ENCODE data around the gene ANKS1A.

ANKS1A gene

DNA sequence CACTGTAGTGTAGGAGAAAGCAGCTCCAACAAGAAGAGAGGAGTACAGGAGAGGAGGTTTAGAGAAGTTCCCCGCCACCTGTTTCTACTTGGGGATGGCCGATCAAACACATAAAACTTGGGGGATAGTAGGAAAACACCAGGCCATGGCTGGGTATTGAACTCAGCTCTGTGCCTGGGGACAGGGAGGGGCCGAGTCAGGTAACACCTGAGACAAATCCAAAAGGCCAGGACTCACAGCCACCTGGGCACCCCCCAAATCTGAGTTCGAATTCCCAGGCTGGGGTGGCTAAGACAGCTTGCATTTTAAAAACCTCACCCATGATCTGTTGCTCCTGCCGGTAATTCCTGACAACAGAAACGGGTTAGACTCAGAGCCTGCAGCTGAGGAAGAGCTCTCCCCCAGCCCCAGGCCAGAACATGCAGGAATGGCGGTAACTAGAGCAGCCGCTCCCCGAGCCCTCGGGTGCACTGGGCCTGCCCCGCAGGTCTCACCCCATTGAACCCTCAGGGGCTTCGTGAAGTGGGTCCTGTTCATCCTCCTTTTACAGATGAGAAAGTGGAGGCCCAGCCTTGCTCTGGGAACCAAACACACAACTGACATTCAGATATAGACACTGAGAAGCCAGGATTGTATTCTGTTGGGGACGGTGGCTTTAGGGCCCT is 191.1 kb downstream of the ANKS1A start:
- no peak for DNase-seq (ENCODE audit: extremely low read depth in 1 of 2, low read depth in 1 of 2)

DNA sequence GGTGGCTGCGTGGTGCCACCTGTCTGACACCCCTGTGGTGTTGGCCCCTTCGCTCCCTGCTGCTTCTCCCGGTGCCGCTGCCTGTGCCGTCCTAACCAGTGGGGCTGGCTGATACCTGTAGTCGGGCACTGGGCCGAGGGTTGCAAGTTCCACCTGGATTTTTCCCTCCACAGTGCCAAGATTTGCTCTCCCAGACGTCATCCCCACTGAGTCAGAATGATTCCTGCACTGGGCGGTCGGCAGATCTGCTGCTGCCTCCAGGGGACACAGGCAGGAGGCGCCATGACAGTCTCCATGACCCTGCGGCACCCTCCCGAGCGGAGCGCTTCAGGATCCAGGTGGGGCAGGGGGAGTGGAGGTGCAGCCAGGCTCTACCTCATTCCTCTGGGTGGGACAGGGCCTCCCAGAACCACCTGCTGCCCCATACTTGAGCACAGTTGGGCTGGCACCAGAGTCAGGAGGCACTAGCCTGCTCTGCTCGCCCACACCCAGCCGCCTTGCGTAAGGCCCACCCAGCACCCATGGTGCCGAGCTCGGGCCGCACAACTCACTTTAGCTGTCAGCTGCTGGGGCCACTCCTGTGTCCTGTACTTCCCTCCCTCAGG is 191.9 kb downstream of the ANKS1A start:
- no peak for DNase-seq (ENCODE audit: extremely low read depth in 1 of 2, low read depth in 1 of 2)

DNA sequence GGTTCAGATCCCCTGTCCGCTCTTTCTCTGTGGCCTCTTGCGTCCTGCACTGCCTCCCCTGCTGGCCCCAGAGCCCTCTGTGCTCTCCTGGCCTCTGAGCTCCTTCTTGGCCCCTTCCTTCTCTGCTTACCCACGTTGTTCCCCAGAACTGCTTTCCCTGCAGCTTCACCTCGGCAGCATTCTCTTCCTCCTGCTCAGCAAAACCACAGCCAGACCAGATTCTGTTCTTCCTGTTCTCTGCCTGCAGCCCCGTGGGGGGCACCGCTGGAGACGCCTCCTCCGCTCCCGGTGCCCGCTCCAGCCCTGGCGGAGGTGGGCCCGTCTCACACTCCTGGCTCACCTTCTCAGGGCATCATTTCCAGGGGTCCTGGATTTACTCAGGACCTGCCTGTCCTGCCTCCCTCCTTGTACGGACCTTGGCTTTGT is 192.4 kb downstream of the ANKS1A start:
- no peak for DNase-seq (ENCODE audit: extremely low read depth in 1 of 2, low read depth in 1 of 2)

DNA sequence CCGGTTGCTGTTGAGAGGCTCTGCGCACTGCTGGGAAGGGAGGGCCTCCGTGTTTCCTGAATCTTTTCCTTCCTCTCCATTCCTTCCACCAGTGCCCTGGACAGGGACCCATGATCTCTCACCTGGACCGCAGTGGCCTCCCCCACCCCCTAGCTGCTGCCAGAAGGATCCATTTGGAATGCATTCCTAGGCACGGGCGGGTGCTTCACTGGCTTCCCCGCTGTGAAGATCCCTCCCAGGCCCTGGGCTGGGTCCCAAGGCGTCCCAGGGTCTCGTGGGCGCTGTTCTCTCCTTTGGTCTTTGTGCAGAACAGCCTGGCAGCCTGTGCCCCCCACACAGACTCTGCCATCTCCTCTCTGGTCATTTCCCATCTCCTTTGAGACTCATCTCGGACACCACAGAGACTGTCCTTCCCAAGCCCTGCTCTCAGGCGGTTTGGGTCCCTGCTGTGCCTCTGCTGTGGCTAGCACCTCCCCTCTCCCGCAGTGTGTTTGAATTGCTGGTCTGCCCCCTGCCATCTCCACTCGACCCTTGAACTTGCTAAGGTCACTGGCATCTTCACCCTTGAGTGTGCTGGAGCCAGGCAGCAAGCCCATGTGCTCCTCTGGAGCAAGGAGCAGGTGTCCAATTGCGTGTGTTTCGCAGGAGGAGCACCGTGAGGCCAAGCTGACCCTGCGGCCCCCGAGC is 193.1 kb downstream of the ANKS1A start:
- no peak for DNase-seq (ENCODE audit: extremely low read depth in 1 of 2, low read depth in 1 of 2)

DNA sequence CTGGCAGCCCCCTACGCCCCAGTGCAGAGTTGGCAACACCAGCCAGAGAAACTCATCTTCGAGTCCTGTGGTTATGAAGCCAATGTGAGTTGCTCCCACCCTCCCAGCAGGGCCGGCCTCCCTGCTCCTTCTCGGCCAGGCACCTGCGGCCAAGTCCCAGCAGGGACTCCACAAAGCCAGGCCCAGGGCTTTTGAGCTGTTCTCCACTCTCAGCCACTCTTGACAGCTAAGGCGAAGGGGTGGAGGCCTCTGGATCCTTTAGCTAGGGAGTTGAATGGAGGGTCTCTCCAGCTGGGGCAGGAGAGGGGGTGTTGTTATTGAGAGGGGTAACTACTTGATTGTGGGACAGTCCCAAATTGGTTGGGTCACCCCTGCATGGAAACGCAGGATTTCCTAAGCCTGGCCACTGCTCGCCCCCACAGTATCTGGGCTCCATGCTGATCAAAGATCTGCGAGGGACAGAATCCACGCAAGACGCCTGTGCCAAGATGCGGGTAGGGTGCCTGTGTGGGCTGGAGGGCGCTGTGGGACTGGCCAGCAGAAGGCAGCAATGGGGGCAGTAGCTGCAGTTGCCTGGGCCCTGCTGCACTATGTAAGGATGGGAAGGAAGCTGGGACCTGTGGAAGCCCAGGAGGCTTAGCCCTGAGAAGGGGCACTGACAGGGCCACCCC is 193.8 kb downstream of the ANKS1A start:
- DNase-seq (ENCODE audit: extremely low read depth in 1 of 2, low read depth in 1 of 2): no peak

DNA sequence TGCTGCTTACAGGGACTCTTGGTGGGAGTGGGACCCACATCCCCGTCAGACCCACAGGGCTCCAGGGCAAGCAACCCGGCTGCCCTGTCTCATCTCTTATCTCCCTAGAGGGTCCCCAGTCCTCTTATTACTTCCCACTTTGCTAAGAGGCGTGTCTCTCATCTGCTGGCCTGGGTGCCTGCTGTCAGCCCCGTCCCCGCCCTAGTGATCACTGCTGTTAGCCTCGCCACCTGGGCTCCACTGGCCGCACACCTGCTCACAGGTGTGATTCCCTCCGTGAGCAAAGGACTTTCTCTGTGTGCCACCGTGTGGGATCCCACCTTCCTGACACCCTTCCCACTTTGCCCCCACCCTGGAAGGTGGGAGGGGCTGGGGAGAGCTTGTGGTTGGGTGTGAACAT is 194.5 kb downstream of the ANKS1A start:
- no peak for DNase-seq (ENCODE audit: extremely low read depth in 1 of 2, low read depth in 1 of 2)

DNA sequence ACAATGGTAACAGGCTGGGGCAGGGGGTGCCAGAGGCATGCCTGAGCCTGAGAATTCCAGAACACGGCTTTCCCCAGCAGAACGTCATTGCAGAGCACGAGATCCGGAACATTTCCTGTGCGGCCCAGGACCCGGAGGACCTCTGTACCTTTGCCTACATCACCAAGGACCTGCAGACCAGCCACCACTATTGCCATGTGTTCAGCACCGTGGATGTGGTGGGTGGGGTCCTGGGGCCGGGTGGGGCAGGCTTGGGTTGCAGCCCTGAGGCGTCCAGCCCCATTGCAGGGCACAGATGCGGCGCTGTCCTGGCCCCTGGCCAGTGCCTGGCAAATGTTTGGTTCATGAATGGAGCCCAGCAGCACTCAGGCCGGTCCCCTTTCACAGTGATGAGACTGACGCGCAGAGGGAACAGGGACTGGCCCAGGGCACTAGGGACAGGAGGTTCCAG is 195.0 kb downstream of the ANKS1A start:
- DNase-seq (ENCODE audit: extremely low read depth in 1 of 2, low read depth in 1 of 2): no peak

DNA sequence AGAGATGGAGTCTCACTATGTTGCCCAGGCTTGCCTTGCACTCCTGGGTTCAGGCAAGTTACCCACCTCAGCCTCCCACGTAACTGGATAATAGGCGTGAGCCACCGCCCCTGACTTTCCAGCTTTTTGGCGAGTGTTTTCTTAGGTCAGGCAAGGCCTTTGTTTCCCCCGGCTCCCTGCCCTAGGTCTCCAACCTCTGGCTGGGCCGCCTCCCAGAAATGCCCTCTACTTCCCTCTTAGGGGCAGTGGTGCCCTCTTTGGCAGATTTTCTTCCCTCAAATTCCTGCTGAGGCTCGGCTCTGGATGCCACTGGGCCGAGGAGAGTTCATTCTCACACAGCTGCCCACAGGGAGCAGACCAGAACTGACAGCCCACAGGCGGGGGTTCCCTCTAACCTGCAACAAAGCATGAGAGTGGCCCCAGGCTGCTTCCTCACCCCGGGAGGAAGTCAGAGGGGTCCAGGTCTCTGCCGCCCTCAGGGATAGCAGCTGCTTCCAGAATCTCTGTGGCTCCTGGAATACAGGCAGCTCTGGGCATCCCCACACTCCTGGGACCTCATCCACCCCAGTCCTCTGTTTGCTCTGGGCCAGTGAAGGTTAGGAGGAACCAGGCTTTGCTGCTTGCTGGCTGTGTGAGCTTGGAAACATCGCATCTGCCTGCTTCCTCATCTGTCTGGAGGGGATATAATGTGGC is 195.6 kb downstream of the ANKS1A start:
- no peak for DNase-seq (ENCODE audit: extremely low read depth in 1 of 2, low read depth in 1 of 2)

DNA sequence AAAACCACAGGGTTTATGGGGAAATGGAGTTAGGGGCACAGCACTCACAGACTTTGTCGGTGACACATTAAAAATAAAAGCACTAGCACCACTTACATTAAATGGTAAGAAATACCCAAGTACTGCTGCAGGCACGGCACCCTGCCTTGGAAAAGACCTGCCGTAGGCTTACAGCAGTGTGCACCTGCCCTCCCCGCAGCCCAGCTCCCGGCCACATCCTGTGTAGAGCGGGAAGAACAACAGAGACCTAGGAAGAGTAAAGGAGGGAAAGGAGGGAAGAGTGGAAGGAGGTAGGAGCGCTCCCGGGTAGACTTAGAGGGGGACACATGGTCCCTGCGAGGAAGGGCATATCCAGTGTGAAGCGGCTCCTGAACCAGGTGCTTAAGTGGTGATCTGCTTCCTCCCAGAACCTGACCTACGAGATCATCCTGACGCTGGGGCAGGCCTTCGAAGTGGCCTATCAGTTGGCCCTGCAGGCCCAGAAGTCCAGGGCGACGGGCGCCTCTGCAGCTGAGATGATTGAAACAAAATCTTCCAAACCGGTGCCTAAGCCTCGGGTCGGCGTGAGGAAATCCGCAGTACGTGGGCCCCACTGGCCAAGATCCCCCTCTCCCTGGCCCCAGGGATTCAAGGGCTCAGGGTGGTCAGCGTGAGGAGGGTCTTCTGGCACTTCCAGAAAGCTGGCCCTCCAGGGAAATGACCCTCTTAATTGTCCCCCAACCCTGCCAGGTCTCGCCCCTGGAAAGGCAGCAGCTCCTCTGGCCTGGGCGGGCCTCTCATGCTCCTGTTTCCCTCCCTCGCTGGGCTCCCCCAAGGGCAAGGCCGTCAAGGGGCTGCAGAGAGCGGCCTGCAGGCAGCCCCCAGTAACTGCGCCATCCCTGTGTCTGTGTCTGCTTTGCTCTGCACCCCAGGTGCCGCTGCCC is 196.6 kb downstream of the ANKS1A start:
- no peak for DNase-seq (ENCODE audit: extremely low read depth in 1 of 2, low read depth in 1 of 2)

DNA sequence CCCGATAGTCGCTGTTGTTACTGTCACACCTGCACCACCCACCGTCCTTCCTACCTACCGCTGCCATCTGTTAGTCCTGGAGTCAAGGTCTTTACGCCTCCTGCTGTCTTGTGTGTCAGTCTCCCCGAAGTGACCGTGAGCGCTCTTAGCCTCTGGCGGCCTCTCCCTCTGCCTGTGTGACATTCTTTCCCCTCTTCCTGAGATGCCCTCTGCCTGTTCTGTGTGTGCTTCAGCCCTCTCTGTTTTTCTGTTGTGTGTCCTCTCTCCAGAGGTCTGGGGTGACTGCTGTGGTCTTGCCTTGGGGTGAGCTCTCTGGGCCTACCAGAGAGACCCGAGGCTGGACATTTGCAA is 197.2 kb downstream of the ANKS1A start:
- DNase-seq (ENCODE audit: extremely low read depth in 1 of 2, low read depth in 1 of 2): no peak

DNA sequence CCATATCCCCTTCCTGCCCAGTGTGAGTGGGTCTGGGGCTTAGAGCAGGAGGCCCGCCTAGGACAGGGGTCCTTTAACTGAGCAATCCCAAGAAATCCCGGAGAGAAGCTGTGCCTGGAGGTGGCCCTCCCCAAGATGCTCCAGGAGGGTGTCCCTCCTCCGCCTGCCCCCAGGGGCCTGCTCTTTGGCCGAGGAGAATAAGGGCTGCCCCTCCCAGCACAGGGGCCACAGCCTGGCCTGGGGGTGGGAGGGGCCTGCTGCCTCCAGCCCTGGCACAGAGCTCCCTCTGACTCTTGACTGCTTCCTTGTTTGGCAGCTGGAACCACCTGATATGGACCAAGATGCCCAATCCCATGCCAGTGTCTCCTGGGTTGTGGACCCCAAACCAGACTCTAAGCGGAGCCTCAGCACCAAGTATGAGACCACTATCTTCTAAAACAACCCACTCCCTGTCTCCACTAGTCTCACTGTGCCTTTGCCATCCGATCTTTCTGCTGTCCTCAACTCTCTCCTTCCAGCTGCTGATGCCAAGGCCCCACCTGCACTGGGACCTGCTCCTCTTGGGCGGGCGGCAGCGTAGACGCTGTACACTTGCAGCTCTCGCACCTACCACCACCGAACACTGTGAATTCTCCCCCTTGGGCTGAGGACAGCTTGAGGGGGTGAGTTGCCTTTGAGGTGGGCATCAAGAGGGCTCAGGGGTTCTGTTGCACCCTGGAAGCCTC is 197.7 kb downstream of the ANKS1A start:
- DNase-seq (ENCODE audit: extremely low read depth in 1 of 2, low read depth in 1 of 2): no peak

DNA sequence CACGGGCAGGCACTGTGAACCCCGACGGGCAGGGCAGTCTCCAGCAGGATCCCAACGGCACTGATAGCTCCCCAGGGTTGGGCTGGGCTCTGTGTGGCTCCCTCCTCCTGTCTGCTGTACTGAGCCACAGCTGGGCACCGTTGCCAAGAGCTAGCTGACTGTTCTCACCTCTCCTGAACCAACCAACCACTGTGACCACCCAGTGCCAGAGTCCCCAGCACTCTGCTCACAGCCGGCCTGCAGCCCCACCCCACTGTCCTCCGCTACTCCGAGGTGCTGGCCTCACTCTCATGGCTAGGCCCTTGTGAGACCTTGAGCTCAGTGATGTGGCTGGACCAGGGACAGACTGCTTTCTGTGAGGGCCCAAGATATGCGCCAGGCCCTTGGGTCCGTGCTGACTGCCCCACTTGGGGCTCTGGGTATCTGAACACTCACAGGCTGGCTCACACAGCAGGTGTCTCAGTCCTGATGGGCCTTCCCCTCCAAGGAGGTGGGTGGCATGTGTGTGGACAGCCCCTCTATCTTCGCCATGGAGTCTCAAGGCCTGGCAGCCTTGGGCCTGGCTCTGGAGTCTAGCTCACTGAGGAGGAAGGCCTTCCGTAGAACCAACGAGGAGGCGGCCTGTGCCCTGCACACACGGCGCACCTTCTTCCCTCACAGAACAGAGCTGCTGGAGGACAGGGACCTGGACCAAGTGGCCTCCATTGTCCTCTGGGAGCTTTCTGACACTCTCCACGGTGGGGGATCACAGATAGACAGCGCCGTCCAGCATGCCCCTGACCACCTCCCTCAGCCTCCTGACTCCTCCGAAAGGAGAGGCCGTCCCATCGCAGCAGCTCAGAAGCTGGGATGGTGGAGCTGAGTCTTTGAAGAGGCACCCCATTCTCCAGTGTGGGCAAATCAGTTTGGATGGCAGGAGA is 198.6 kb downstream of the ANKS1A start:
- no peak for DNase-seq (ENCODE audit: extremely low read depth in 1 of 2, low read depth in 1 of 2)

DNA sequence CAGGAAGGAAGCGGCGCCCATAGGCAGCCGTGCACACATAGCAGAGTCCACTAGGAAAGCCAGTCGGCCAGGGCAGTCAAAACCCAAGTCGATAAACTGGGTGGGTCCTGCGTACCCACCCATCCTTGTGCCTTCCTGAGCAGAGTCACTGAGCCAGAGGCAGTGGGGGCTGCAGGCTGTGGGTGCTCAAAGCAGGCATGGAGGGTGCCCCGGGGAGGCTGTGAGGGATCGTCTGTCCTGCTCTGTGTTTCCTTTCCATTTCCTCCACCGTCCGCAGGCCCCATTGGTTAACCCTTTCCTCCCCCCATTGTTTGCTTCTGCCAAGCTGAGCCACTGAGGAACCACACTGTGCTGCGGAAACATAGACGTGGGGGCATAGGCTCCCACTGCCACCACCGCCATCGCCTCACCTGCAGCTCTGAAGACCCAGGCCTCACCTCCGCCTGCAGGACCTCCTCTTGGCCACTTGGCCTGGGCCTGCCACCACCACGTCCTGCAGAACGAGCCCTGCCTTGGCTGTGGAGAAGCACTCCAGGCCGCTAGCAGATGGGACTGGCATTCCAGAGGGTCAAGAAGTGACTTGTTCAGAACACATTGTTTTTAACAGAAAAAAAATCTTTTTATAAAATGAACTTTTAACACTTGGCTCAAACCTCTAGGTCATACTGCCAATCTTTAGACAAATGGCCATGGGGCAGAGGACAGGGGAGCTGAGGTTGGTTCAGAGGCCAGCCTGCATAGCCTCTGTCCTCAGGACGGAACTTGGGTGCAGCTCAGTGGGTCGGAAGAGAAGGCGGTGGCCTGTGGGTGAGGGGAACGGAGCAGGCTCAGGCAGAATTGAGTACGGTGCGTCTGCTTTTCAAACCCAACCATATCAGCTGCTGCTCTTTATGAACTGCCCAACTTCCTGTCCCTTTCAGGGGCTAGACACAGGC is 199.5 kb downstream of the ANKS1A start:
- DNase-seq (ENCODE audit: extremely low read depth in 1 of 2, low read depth in 1 of 2): no peak

DNA sequence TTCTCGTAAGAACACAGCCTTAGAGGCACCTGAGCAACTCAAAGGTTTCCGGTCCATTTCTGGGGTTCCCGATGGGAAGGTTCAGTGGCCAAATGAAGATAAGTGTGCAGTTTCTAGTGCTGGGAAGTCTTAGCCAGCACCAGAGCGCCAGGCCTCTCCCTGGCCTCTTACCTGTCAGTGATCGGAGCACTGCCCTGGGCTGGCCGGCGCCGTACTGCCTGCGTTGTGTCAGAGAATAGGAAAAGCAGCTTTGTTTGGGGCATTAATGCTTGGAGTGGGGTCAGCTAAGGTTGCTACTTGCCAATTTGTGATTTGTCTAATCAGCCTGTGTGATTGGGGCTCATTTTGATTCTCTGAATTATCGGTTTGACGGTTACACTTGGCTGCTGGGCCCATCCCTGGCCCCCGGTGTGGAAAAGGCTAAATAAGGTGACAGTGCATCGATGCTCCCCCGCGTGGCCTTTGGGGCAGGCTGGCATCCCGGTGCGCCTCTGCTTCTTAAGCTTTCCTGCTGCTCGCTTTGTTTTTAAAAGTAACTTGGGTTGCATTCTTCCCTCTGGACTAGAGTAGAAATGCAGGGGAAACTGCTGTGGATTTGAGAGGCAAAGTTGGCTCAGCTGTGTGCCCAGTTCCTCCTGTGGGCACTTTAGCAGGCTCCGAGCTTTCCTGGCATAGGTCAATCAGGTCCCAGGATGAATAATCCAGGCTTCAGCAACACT is 200.3 kb downstream of the ANKS1A start:
- DNase-seq (ENCODE audit: extremely low read depth in 1 of 2, low read depth in 1 of 2): no peak

DNA sequence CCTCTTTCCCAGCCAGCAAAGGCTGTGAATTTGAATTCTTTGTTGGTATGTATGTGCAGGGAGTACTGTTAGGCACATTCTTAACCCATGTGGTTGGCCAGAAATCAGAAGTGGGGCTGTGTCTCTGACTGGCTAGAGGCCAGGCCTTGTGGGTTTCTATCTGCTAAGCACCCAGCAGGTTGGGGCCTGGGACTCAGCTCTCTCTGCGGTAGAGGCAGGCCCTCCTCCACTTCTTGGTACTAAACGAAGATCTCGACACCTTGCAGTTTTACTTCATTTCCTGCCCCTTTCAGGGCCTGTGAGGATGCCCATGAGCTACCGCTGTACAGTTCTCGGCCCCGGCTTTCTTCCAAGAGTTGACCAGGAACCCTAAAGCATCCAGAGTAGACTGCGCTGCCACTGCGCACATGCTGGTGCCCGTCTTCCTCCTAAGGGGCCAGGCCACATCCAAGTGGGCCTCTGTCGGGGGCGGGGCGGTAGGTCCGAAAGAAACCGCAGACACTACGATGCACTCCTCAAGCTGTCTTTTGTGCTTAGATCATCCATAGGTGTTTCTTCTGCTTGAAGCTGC is 201.0 kb downstream of the ANKS1A start:
- DNase-seq (ENCODE audit: extremely low read depth in 1 of 2, low read depth in 1 of 2): no peak

DNA sequence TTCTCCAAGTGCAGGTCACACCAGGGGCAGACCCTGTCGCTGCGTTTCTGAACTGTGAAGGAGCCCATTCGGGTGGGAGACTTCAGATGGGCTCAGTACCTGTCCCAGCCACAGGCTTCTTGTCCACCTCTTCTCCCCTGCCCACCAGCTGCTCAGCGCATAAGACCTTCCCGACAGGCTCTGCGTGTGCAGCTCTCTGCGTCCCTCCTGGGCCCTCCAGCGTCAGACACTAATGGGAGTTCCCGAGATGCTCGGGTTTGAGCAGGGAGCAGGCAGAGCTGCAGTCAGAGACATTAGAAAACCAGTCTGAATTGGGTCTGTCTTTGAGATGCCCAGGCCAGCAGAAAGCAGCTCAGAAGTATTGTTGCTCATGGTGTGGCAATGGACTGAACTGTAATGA is 201.7 kb downstream of the ANKS1A start:
- DNase-seq (ENCODE audit: extremely low read depth in 1 of 2, low read depth in 1 of 2): no peak

All from activated CD8-positive, alpha-beta memory T cell treated with anti-CD3 and anti-CD28 coated beads for 1 hour (primary cell).